Osteoblast (primary cell): ENCODE data around the gene SKIL. TPM values are rescaled to one million over a fixed set of nuclear protein-coding genes. Genes with fewer than 3 reads are reported as not detected.

Experiments
- DNase-seq: peaks from one replicate; pipeline ENCODE4 v3.0.0; 2011; ENCODE audit warnings: low spot score, mixed read lengths; ENCODE audit not compliant: insufficient read length; ENCODE audit errors: missing footprints
- H2AFZ ChIP-seq: 2 replicates; pipeline ENCODE4 v1.6.0; 2011; ENCODE audit warnings: mild to moderate bottlenecking, low read length
- H3K27ac ChIP-seq: 2 replicates; pipeline ENCODE4 v1.5.1; 2011; ENCODE audit warnings: mild to moderate bottlenecking, low read depth, low read length, moderate library complexity
- H3K27me3 ChIP-seq: 2 replicates; pipeline ENCODE4 v1.6.0; 2012; ENCODE audit warnings: mild to moderate bottlenecking, control low read depth, inconsistent platforms, low read length, moderate library complexity; ENCODE audit not compliant: insufficient read depth
- H3K36me3 ChIP-seq: 2 replicates; pipeline ENCODE4 v1.5.1; 2011; ENCODE audit warnings: mild to moderate bottlenecking, low read length, control low read depth, moderate library complexity; ENCODE audit not compliant: insufficient read depth
- H3K4me1 ChIP-seq: 2 replicates; pipeline ENCODE4 v1.5.1; 2011; ENCODE audit warnings: mild to moderate bottlenecking, low read length, control low read depth, moderate library complexity; ENCODE audit not compliant: insufficient read depth
- H3K4me2 ChIP-seq: 2 replicates; pipeline ENCODE4 v1.6.0; 2011; ENCODE audit warnings: mild to moderate bottlenecking, low read length; ENCODE audit not compliant: insufficient read depth
- H3K4me3 ChIP-seq: fragments of 200-600 bp; sonication (generic); 3 replicates; pipeline ENCODE4 v1.5.1; 2012; ENCODE audit warnings: mild to moderate bottlenecking, low read length, inconsistent platforms; ENCODE audit not compliant: insufficient read depth
- H3K79me2 ChIP-seq: 2 replicates; pipeline ENCODE4 v1.6.0; 2012; ENCODE audit warnings: mild to moderate bottlenecking, low read length, control low read depth, inconsistent platforms; ENCODE audit not compliant: insufficient read depth
- H3K9me3 ChIP-seq: 2 replicates; pipeline ENCODE4 v1.5.1; 2011; ENCODE audit warnings: low read depth, low read length, control low read depth
- H4K20me1 ChIP-seq: 2 replicates; pipeline ENCODE4 v1.6.0; 2012; ENCODE audit warnings: mild to moderate bottlenecking, low read length, control low read depth; ENCODE audit not compliant: insufficient read depth
- CTCF ChIP-seq: IDR thresholded peaks from 2 replicates; pipeline ENCODE4 v1.5.1; 2011; ENCODE audit warnings: mild to moderate bottlenecking, low read depth, low read length, moderate library complexity; ENCODE audit errors: extremely low read depth
- total RNA-seq: library from RNA; depleted of rRNA; stranded (reverse); fragments of >200 nt; gene quantifications from 2 replicates; pipeline ENCODE4 v1.2.3, GENCODE V29; 2012

SKIL gene
- 68.4 and 69.8 TPM in 2 replicates for total RNA-seq

- H3K4me3 ChIP-seq = peak within 1 kb of the TSS; percentile 95
- H3K27ac ChIP-seq = peak within 1 kb of the TSS; percentile 92
- peaks cover 13% of the 10 kb centered on the region for H4K20me1 ChIP-seq
- H3K27me3 ChIP-seq = no peaks in the 10 kb centered on the region
- peak; percentile 99 for DNase-seq
- no peak for TF ChIP-seq CTCF
- peaks cover 27% of the 10 kb centered on the region for H3K36me3 ChIP-seq
- peaks cover 37% of the 10 kb centered on the region for H3K4me1 ChIP-seq
- H3K4me2 ChIP-seq = peak within 1 kb of the TSS; percentile 93
- peaks cover 45% of the 10 kb centered on the region for H3K79me2 ChIP-seq
- H2AFZ ChIP-seq = peak within 1 kb of the TSS; percentile 57
- H3K9me3 ChIP-seq = no peaks in the 10 kb centered on the region
Measured at GRCh38 chr3:170357176-170358041, at the start of gene SKIL. Gene SKIL (plus strand): TSS chr3:170357715. CDS start chr3:170360332, 2,617 bp downstream.

GRCh38 chr3:170309046-170309445 is 48.5 kb upstream of the SKIL start:
- Histone ChIP-seq H3K27me3 (no peaks in the 10 kb centered on the region), H3K4me3 (no peak overlapping the region), H2AFZ (no peak overlapping the region), H3K27ac (no peak overlapping the region), H3K4me1 (peaks cover 8% of the 10 kb centered on the region), H3K36me3 (no peaks in the 10 kb centered on the region), H4K20me1 (no peaks in the 10 kb centered on the region), H3K79me2 (no peaks in the 10 kb centered on the region), H3K9me3 (no peaks in the 10 kb centered on the region), H3K4me2 (no peak overlapping the region)
- DNase-seq = no peak
- TF ChIP-seq CTCF = no peak

GRCh38 chr3:170317954-170318353 is 39.6 kb upstream of the SKIL start:
- Histone ChIP-seq H4K20me1 (no peaks in the 10 kb centered on the region), H3K27me3 (no peaks in the 10 kb centered on the region), H3K36me3 (no peaks in the 10 kb centered on the region), H3K27ac (no peak overlapping the region), H3K9me3 (no peaks in the 10 kb centered on the region), H3K4me1 (peaks cover 7% of the 10 kb centered on the region), H3K4me2 (no peak overlapping the region), H3K79me2 (no peaks in the 10 kb centered on the region), H3K4me3 (no peak overlapping the region), H2AFZ (no peak overlapping the region)
- no peak for DNase-seq
- TF ChIP-seq CTCF = no peak

GRCh38 chr3:170320461-170321121 is 36.9 kb upstream of the SKIL start:
- no peaks in the 10 kb centered on the region for H3K36me3 ChIP-seq
- no peaks in the 10 kb centered on the region for H4K20me1 ChIP-seq
- H3K9me3 ChIP-seq = no peaks in the 10 kb centered on the region
- H3K27ac ChIP-seq = no peak overlapping the region
- no peak for TF ChIP-seq CTCF
- H3K4me2 ChIP-seq = no peak overlapping the region
- no peak overlapping the region for H2AFZ ChIP-seq
- no peaks in the 10 kb centered on the region for H3K79me2 ChIP-seq
- DNase-seq = no peak
- H3K4me3 ChIP-seq = no peak overlapping the region
- H3K4me1 ChIP-seq = peaks cover 7% of the 10 kb centered on the region
- no peaks in the 10 kb centered on the region for H3K27me3 ChIP-seq
